Right atrium auricular region (tissue), 2 donors: ENCODE data around the gene DOCK3. TPM values are rescaled to one million over a fixed set of nuclear protein-coding genes. Genes with fewer than 3 reads are reported as not detected.
"Not testable (repeated sequence)": the region's sequence is repeated elsewhere in the genome, so short reads cannot be mapped to it uniquely, and the experiment has no call there.

Source experiments
- DNase-seq: peaks from one replicate; pipeline ENCODE4 v3.0.0-alpha.2; 2019; ENCODE audit warnings: low spot score
- H3K27ac ChIP-seq, 2 donors: fragments of 200-600 bp; sonication (generic); 1 replicate in 1 of 2; 2 replicates in 1 of 2; pipeline ENCODE4 v1.5.1; 2016 to 2019
- H3K27me3 ChIP-seq, 2 donors: fragments of 200-600 bp; sonication (generic); one replicate each; pipeline versions ENCODE4 v1.5.1 to v1.6.0; 2017 to 2019
- H3K36me3 ChIP-seq: fragments of 200-600 bp; sonication (generic); one replicate; pipeline ENCODE4 v1.5.1; 2016
- H3K4me1 ChIP-seq, 2 donors: fragments of 200-600 bp; sonication (generic); one replicate each; pipeline versions ENCODE4 v1.5.1 to v1.6.0; 2017 to 2019
- H3K4me3 ChIP-seq, 2 donors: fragments of 200-600 bp; sonication (generic); 1 replicate in 1 of 2; 2 replicates in 1 of 2; pipeline ENCODE4 v1.5.1; 2017 to 2019; ENCODE audit warnings: mild to moderate bottlenecking in 1 of 2, moderate library complexity in 1 of 2
- H3K9me3 ChIP-seq, 2 donors: fragments of 200-600 bp; sonication (generic); one replicate each; pipeline ENCODE4 v1.5.1; 2019
- total RNA-seq, 2 donors: library from RNA; depleted of rRNA; stranded (reverse); fragments of >200 nt; gene quantifications; one replicate each; pipeline ENCODE4 v1.1.0, GENCODE V29; 2016
- TF ChIP-seq, protein P1 (sequence below), 2 donors: fragments of 200-600 bp; sonication (generic); IDR thresholded peaks; one replicate each; pipeline ENCODE4 v1.5.1; 2019; ENCODE audit warnings: antibody characterized with exemption in 2 of 2

DOCK3 gene
- total RNA-seq, 2 donors from 2014 or later, result 2.7 to 4.6 TPM

DNA sequence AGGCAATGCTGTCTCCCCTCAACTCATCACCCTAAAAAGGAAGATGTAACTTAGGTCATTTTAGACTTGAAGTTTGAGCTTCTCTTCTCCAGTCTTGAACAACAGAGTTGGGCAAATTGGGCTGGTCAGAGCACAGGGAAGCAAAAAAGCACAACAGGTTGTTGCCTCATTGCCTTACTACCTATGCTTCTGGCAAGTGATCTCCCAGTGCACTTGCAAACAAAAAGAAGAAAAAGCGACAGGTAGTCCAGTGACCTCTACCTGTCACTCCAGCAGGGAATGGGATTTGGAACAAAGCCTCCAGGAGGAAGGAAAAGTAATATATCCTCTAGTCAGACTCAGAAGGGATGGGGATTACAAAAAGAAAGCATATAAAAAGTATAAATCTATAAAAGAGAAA, 550.1 kb downstream of the DOCK3 start:
- Histone ChIP-seq H3K27ac (no peak overlapping the region), H3K36me3 (no peaks in the 10 kb centered on the region), H3K27me3 (no peaks in the 10 kb centered on the region), H3K9me3 (no peaks in the 10 kb centered on the region), H3K4me3 (no peak overlapping the region), H3K4me1 (no peaks in the 10 kb centered on the region)
- no peak for DNase-seq
- TF ChIP-seq, protein P1, sequence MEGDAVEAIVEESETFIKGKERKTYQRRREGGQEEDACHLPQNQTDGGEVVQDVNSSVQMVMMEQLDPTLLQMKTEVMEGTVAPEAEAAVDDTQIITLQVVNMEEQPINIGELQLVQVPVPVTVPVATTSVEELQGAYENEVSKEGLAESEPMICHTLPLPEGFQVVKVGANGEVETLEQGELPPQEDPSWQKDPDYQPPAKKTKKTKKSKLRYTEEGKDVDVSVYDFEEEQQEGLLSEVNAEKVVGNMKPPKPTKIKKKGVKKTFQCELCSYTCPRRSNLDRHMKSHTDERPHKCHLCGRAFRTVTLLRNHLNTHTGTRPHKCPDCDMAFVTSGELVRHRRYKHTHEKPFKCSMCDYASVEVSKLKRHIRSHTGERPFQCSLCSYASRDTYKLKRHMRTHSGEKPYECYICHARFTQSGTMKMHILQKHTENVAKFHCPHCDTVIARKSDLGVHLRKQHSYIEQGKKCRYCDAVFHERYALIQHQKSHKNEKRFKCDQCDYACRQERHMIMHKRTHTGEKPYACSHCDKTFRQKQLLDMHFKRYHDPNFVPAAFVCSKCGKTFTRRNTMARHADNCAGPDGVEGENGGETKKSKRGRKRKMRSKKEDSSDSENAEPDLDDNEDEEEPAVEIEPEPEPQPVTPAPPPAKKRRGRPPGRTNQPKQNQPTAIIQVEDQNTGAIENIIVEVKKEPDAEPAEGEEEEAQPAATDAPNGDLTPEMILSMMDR (IDR thresholded peaks at IDR 0.05), result no peak

GRCh38 chr3:51242939-51243338, 568.2 kb downstream of the DOCK3 start:
- Histone ChIP-seq H3K4me3 (no peak overlapping the region), H3K27ac (no peak overlapping the region), H3K27me3 (no peaks in the 10 kb centered on the region), H3K9me3 (no peaks in the 10 kb centered on the region), H3K36me3 (no peaks in the 10 kb centered on the region), H3K4me1 (no peaks in the 10 kb centered on the region)
- TF ChIP-seq, protein P1 (IDR thresholded peaks at IDR 0.05), result no peak
- DNase-seq, result no peak

DNA sequence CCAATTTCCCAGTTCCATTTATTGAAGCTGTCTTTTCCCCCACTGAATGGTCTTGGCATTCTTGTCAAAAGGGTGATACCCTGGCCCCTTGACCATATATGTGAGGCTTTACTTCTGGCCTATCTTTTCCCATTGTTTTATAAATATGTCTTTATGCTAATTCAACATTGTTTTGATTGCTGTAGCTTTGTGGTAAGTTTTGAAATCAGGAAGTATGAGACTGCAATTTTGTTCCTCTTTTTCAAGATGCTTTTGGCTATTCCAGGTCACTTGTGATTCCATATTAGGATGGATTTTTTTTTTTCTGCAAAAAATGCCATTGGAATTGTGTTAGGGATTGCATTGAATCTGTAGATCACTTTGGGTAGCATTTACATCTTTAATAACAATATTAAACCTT, 569.2 kb downstream of the DOCK3 start:
- Histone ChIP-seq H3K36me3 (no peaks in the 10 kb centered on the region), H3K4me1 (no peaks in the 10 kb centered on the region), H3K27me3 (no peaks in the 10 kb centered on the region), H3K4me3 (no peak overlapping the region), H3K27ac (no peak overlapping the region), H3K9me3 (no peaks in the 10 kb centered on the region)
- TF ChIP-seq, protein P1 (IDR thresholded peaks at IDR 0.05), result no peak
- no peak for DNase-seq

DNA sequence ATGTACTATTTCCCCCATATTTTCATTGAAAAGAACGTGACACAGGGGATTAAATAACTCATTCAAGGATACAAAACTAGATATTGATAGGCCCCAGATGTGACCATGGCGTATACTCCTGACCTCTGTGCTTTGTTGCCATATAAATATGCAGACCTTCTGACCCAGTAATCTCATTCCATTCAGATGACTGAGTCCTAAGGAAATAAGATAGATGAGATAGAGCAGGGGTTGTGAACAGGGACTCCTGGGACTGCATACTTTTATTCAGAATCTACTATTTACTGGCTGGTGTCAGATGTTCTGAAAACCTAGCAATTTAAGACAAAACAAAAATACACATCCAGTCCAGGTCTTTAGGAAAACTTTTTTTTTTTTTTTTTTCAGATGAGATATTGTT, 571.1 kb downstream of the DOCK3 start:
- Histone ChIP-seq H3K4me3 (no peak overlapping the region), H3K27me3 (no peaks in the 10 kb centered on the region), H3K36me3 (no peaks in the 10 kb centered on the region), H3K27ac (no peak overlapping the region), H3K9me3 (no peaks in the 10 kb centered on the region), H3K4me1 (no peaks in the 10 kb centered on the region)
- no peak for DNase-seq
- TF ChIP-seq, protein P1 (IDR thresholded peaks at IDR 0.05), result no peak

DNA sequence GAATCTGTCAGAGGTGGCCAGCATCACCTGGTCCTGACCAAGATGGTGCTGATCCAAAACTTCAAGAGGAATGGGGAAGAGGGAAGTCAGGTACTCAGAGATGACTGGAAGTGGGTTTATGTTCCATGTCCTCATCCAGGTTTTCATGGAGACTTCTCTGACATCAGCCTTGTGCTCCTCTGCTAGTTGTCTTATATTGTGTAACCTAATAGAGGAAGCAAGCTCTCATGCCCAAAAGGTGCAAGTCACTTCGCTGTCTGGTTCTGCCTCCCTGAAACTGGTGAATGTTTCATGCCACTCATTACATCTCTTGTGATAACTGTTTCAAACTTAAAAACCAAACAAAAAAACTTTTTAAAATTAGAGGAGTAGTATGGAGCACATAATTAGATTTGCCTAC, 583.1 kb downstream of the DOCK3 start:
- no peaks in the 10 kb centered on the region for H3K9me3 ChIP-seq
- no peak for DNase-seq
- H3K27ac ChIP-seq, result no peak overlapping the region
- no peak overlapping the region for H3K4me3 ChIP-seq
- peaks cover 7% of the 10 kb centered on the region for H3K36me3 ChIP-seq
- H3K4me1 ChIP-seq, result no peaks in the 10 kb centered on the region
- TF ChIP-seq, protein P1 (IDR thresholded peaks at IDR 0.05), result no peak
- no peaks in the 10 kb centered on the region for H3K27me3 ChIP-seq

DNA sequence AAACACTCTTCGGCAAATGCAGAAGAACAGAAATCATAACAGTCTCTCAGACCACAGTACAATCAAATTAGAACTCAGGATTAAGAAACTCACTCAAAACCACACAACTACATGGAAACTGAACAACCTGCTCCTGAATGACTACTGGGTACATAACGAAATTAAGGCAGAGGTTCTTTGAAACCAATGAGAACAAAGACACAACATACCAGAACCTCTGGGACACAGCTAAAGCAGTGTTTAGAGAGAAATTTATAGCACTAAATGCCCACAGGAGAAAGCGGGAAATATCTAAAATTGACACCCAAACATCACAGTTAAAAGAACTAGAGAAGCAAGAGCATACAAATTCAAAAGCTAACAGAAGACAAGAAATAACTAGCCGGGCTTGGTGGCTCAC, 589.4 kb downstream of the DOCK3 start:
- not testable (repeated sequence) for H3K9me3 ChIP-seq, H3K4me3 ChIP-seq, H3K27ac ChIP-seq, DNase-seq, H3K27me3 ChIP-seq, H3K36me3 ChIP-seq, H3K4me1 ChIP-seq
